ENCODE results near the gene OR2T4. TPM values are rescaled to one million over a fixed set of nuclear protein-coding genes. Genes with fewer than 3 reads are reported as not detected.

OR2T4 gene
- total RNA-seq, 1 donor = not detected

DNA sequence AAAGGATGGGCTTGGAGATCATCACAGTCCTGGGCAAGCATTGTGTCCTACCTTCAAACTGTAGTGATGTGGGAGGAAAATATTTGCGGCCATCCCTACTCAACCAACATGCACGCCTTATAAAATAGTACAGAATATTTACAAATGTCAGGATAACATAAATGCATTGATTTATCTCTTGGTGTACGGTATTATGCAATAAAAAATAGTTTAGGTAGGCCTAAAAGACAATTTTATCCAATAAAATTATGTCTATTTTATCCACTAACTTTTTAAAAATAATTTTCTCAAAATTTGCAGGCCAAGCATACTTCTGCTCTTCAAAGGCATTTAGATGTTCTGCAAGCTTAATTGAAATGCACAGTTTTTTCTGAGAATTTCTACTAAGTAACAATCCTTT, 41.3 kb downstream of the OR2T4 start, which contains the start of gene OR2T1:
Gene OR2T1, plus strand, starts transcription at position 301 of the 400 bp plus-strand sequence. CDS start 3,100 bp downstream, outside the sequence.
- no peak for DNase-seq (ENCODE audit: low read depth)
- H3K4me3 ChIP-seq (ENCODE audit: low read depth, low read length) = no peak within 1 kb of the TSS
- TF ChIP-seq, protein P1, sequence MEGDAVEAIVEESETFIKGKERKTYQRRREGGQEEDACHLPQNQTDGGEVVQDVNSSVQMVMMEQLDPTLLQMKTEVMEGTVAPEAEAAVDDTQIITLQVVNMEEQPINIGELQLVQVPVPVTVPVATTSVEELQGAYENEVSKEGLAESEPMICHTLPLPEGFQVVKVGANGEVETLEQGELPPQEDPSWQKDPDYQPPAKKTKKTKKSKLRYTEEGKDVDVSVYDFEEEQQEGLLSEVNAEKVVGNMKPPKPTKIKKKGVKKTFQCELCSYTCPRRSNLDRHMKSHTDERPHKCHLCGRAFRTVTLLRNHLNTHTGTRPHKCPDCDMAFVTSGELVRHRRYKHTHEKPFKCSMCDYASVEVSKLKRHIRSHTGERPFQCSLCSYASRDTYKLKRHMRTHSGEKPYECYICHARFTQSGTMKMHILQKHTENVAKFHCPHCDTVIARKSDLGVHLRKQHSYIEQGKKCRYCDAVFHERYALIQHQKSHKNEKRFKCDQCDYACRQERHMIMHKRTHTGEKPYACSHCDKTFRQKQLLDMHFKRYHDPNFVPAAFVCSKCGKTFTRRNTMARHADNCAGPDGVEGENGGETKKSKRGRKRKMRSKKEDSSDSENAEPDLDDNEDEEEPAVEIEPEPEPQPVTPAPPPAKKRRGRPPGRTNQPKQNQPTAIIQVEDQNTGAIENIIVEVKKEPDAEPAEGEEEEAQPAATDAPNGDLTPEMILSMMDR (IDR thresholded peaks at IDR 0.05; ENCODE audit: insufficient read depth, low read length) = no peak

DNA sequence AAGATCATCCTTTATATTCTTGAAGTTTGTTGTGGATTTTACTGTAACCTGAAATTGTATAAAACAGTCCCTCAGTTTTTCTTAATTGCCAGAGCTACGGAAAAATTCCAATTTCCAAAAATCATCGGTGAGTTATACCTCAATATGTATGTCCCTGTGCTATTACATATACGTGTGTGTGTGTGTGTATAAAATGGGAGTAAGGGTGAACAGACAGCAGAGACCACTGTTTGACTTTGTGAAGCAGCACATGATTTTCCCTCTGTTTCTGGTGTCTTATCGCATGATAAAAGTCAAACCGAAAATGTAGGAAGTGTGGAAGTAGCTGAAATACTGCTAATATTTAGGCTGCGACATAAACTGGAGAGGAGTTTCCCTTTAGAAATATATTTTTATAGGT, 42.6 kb downstream of the OR2T4 start:
- no peak overlapping the region for H3K4me3 ChIP-seq (ENCODE audit: low read depth, low read length)
- peak; percentile 3 for DNase-seq (ENCODE audit: low read depth)
- TF ChIP-seq, protein P1 (IDR thresholded peaks at IDR 0.05; ENCODE audit: insufficient read depth, low read length) = no peak

DNA sequence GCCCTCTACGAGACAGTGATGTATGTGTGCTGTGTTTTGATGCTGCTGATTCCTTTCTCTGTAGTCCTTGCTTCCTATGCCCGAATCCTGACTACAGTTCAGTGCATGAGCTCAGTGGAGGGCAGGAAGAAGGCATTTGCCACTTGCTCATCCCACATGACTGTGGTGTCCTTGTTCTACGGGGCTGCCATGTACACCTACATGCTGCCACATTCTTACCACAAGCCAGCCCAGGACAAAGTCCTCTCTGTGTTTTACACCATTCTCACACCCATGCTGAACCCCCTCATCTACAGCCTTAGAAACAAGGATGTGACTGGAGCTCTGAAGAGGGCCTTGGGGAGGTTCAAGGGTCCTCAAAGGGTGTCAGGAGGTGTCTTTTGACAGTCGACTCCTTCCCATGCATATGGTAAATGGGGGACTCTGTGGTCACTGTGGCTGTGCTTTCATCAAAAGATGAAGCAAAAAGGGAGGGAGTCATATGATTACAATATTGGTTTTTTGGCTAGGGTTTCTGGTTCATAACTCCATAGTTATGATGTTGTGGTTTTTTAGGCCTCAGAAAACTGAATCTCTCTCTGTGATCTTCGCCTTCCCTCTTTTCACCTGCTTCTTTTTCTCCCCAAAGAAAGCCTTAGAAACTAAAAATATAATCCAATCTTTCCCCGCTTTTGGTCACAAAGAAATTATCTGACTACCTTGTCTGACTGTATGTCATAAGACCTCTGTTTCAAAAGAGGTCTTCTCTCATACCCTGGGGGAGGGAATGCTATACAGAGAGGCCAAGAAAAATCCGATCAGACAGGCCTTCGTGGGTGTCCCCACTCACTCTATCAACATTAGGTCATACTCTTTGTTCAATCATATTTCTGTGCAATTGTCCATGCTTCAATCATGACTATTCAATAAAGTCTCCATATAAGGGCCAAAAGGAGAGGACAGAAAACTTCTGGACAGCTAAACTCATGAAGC, 45.5 kb downstream of the OR2T4 start:
- no peak overlapping the region for H3K4me3 ChIP-seq (ENCODE audit: low read depth, low read length)
- TF ChIP-seq, protein P1 (IDR thresholded peaks at IDR 0.05; ENCODE audit: insufficient read depth, low read length) = no peak
- no peak for DNase-seq (ENCODE audit: low read depth)

Other genes starting within 250 kb of the OR2T4 start
- not detected in 2 replicates for gene OR2M5, start 216.5 kb upstream of the OR2T4 start, total RNA-seq (ENCODE audit: low replicate concordance)
- gene OR2M2, start 186.8 kb upstream of the OR2T4 start, total RNA-seq (ENCODE audit: low replicate concordance) = not detected in 2 replicates
- gene OR2M3, start 164.4 kb upstream of the OR2T4 start, total RNA-seq (ENCODE audit: low replicate concordance) = under 0.01 TPM in 1 of 2 replicates, not detected in the other
- gene OR2M4, start 130.2 kb upstream of the OR2T4 start, total RNA-seq (ENCODE audit: low replicate concordance) = not detected in 2 replicates
- gene OR2T33, start 83.7 kb upstream of the OR2T4 start, total RNA-seq (ENCODE audit: low replicate concordance) = not detected in 2 replicates
- gene OR2T12, start 58.2 kb upstream of the OR2T4 start, total RNA-seq (ENCODE audit: low replicate concordance) = not detected in 2 replicates
- not detected in 2 replicates for gene OR2M7, start 37.1 kb upstream of the OR2T4 start, total RNA-seq (ENCODE audit: low replicate concordance)
- gene OR14C36, start 12.9 kb upstream of the OR2T4 start, total RNA-seq (ENCODE audit: low replicate concordance) = not detected in 2 replicates
- not detected in 2 replicates for gene OR2T6, start 14.1 kb downstream of the OR2T4 start, total RNA-seq (ENCODE audit: low replicate concordance)
- gene OR2T1, start 41.4 kb downstream of the OR2T4 start, total RNA-seq (ENCODE audit: low replicate concordance) = not detected in 2 replicates
- gene OR2T2, start 84.0 kb downstream of the OR2T4 start, total RNA-seq (ENCODE audit: low replicate concordance) = not detected in 2 replicates
- gene OR2T3, start 111.7 kb downstream of the OR2T4 start, total RNA-seq (ENCODE audit: low replicate concordance) = not detected in 2 replicates
- gene OR2T5, start 126.9 kb downstream of the OR2T4 start, total RNA-seq (ENCODE audit: low replicate concordance) = not detected in 2 replicates
- gene OR2G6, start 146.4 kb downstream of the OR2T4 start, total RNA-seq (ENCODE audit: low replicate concordance) = not detected in 2 replicates
- not detected in 2 replicates for gene OR2T29, start 201.1 kb downstream of the OR2T4 start, total RNA-seq (ENCODE audit: low replicate concordance)
- gene OR2T34, start 213.1 kb downstream of the OR2T4 start, total RNA-seq (ENCODE audit: low replicate concordance) = not detected in 2 replicates
- not detected in 2 replicates for gene OR2T10, start 236.0 kb downstream of the OR2T4 start, total RNA-seq (ENCODE audit: low replicate concordance)